Nephron (organoid): ENCODE measurements around the gene DLGAP1.
A peak's percentile ranks its signal among the peaks of the same experiment; 100 is the strongest.

Experiments used
- H3K27ac Mint-ChIP-seq, 3 experiments: 2 replicates each; pipeline ENCODE4 v1.8.0; 2020; ENCODE audit warnings: mixed read lengths in 3 of 3, mild to moderate bottlenecking in 2 of 3, moderate library complexity in 1 of 3
- H3K27me3 Mint-ChIP-seq: 2 replicates; pipeline ENCODE4 v1.8.0; 2021; ENCODE audit warnings: low read depth, mild to moderate bottlenecking, moderate library complexity, mixed read lengths
- H3K36me3 Mint-ChIP-seq: 2 replicates; pipeline ENCODE4 v1.8.0; 2020; ENCODE audit warnings: low read depth, mixed read lengths
- H3K4me1 Mint-ChIP-seq: 2 replicates; pipeline ENCODE4 v1.8.0; 2020; ENCODE audit warnings: mixed read lengths
- H3K4me3 Mint-ChIP-seq, 3 experiments: 2 replicates each; pipeline ENCODE4 v1.8.0; 2020; ENCODE audit warnings: mild to moderate bottlenecking in 3 of 3, mixed read lengths in 3 of 3, moderate library complexity in 2 of 3
- H3K9me3 Mint-ChIP-seq: 2 replicates; pipeline ENCODE4 v1.8.0; 2020; ENCODE audit warnings: mixed read lengths
- TF ChIP-seq, protein P1 (sequence below), 3 experiments: fragments of 200-600 bp; sonication (generic); IDR thresholded peaks; one replicate each; pipeline ENCODE4 v1.5.0; 2021; ENCODE audit warnings: antibody characterized with exemption in 3 of 3; ENCODE audit not compliant: unreplicated experiment in 3 of 3

The DLGAP1 gene

DNA sequence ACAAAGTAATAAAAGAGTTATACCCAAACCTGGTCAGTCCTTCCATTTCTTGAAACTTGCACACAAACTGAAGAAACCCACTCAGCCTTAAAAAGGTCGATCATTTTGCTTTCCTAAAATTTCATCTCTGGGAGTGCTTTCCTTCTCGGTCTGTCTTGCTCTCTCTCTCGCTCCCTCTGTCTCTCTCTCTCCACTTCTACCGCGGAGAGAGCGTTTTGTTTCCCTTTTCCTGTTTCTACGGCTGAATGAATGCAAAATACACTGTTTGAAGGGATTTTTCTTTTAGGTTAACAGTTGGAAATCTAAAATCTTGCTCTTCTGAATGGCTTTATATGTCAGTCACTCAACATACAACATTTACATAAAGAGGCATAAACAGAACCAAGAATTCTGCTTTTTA, 581.0 kb downstream of the DLGAP1 start:
- peaks cover 29% of the 10 kb centered on the region for H3K4me1 Mint-ChIP-seq
- no peaks in the 10 kb centered on the region for H3K9me3 Mint-ChIP-seq
- peaks cover 4% of the 10 kb centered on the region for H3K36me3 Mint-ChIP-seq
- H3K4me3 Mint-ChIP-seq, result peak overlapping the region; percentile 69 to 78 (median 71)
- TF ChIP-seq, protein P1, sequence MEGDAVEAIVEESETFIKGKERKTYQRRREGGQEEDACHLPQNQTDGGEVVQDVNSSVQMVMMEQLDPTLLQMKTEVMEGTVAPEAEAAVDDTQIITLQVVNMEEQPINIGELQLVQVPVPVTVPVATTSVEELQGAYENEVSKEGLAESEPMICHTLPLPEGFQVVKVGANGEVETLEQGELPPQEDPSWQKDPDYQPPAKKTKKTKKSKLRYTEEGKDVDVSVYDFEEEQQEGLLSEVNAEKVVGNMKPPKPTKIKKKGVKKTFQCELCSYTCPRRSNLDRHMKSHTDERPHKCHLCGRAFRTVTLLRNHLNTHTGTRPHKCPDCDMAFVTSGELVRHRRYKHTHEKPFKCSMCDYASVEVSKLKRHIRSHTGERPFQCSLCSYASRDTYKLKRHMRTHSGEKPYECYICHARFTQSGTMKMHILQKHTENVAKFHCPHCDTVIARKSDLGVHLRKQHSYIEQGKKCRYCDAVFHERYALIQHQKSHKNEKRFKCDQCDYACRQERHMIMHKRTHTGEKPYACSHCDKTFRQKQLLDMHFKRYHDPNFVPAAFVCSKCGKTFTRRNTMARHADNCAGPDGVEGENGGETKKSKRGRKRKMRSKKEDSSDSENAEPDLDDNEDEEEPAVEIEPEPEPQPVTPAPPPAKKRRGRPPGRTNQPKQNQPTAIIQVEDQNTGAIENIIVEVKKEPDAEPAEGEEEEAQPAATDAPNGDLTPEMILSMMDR (IDR thresholded peaks at IDR 0.05; ENCODE audit: unreplicated experiment in 3 of 3), result no peak
- peaks cover 7% of the 10 kb centered on the region for H3K27me3 Mint-ChIP-seq
- peak overlapping the region; percentile 63 to 76 (median 65) for H3K27ac Mint-ChIP-seq

DNA sequence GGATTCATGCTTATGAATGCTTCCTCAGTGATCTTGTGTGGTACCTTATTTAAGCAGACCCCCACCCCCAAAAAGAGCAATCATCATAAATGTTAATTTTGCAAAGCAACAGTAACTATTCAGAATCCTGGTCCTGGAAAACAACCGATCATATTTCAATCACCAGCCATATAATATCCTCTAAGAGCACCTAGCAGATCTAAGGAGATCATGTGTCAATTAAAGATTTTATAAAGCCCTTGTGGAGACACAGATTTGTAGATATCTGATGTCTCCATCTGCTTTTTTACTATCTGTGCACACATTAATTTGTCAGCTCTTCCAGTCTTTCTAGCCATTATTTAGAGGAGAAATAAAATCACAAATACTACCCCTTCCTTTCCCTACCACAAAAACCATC, 581.4 kb downstream of the DLGAP1 start:
- Mint-ChIP-seq H3K36me3 (peaks cover 2% of the 10 kb centered on the region), H3K27ac (peak overlapping the region; percentile 63 to 76 (median 65)), H3K9me3 (no peaks in the 10 kb centered on the region), H3K4me1 (peaks cover 31% of the 10 kb centered on the region), H3K27me3 (peaks cover 7% of the 10 kb centered on the region), H3K4me3 (peak overlapping the region; percentile 69 to 78 (median 71))
- TF ChIP-seq, protein P1 (IDR thresholded peaks at IDR 0.05; ENCODE audit: unreplicated experiment in 3 of 3), result no peak

DNA sequence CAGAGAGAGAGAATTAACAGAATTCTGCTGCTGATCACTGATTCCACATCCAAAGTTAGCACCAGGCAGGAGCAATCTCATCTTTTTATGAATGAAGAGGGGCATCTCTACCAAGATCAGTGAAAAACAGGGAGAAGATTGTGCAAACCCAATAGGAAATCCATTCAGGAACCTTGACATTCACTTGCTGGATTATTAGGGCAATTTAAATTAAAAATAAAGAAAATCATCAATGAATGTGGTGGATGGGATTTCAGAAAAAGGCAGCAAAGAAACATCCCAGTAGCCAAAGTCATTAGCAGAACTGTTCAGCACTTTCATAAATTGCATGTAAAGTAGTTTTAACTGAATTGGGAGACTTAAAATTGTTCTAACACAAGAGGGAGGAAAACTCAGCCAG, 581.9 kb downstream of the DLGAP1 start:
- TF ChIP-seq, protein P1 (IDR thresholded peaks at IDR 0.05; ENCODE audit: unreplicated experiment in 3 of 3), result no peak
- Mint-ChIP-seq H3K27me3 (peaks cover 7% of the 10 kb centered on the region), H3K27ac (peak overlapping the region; percentile 65 to 76 (median 66)), H3K4me3 (peak overlapping the region; percentile 69 to 78 (median 71)), H3K9me3 (no peaks in the 10 kb centered on the region), H3K4me1 (peaks cover 36% of the 10 kb centered on the region), H3K36me3 (no peaks in the 10 kb centered on the region)

DNA sequence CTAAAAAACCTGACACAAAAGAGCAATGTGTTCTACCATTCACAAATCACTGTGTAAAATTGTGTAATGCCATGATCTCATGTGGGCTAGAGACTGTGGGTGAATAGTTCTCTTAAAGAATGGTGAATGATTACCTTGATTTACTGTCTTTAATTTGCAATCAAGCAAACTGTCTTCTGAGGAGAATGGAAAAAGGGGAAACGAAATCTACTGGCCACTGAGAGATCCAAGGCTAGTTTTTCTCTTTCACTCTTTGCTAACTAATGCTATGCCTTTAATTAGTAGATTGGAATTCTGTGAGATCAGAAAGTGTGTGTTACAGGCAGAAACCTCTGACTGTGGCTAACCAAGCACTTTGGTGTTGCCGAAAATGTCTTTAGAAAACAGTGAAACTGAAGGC, 582.5 kb downstream of the DLGAP1 start:
- Mint-ChIP-seq H3K9me3 (no peaks in the 10 kb centered on the region), H3K4me3 (peak overlapping the region; percentile 22 to 78 (median 78)), H3K27ac (peak overlapping the region; percentile 65 to 76 (median 66)), H3K36me3 (no peaks in the 10 kb centered on the region), H3K4me1 (peaks cover 42% of the 10 kb centered on the region), H3K27me3 (peaks cover 7% of the 10 kb centered on the region)
- TF ChIP-seq, protein P1 (IDR thresholded peaks at IDR 0.05; ENCODE audit: unreplicated experiment in 3 of 3), result no peak

DNA sequence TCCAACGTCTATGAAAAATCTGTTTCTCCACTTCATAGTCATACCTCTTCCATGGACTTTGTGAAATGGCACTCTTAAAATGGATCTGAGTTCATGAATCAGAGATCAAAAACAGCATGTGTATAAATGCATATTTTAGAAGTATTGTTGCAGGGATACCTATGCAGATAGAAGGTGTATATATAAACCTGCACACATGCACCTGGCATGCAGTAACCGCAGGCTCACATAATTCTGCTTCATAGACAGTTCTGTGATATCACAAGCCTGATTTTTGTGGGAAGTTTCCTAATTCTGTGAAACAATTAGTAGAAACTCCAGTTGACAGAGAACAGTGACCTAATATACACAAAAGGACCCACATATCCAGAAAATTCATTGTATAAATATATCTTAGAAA, 583.4 kb downstream of the DLGAP1 start:
- no peaks in the 10 kb centered on the region for H3K9me3 Mint-ChIP-seq
- TF ChIP-seq, protein P1 (IDR thresholded peaks at IDR 0.05; ENCODE audit: unreplicated experiment in 3 of 3), result no peak
- H3K27me3 Mint-ChIP-seq, result peaks cover 7% of the 10 kb centered on the region
- peaks cover 49% of the 10 kb centered on the region for H3K4me1 Mint-ChIP-seq
- H3K27ac Mint-ChIP-seq, result no peak overlapping the region
- H3K36me3 Mint-ChIP-seq, result no peaks in the 10 kb centered on the region
- H3K4me3 Mint-ChIP-seq, result no peak overlapping the region

DNA sequence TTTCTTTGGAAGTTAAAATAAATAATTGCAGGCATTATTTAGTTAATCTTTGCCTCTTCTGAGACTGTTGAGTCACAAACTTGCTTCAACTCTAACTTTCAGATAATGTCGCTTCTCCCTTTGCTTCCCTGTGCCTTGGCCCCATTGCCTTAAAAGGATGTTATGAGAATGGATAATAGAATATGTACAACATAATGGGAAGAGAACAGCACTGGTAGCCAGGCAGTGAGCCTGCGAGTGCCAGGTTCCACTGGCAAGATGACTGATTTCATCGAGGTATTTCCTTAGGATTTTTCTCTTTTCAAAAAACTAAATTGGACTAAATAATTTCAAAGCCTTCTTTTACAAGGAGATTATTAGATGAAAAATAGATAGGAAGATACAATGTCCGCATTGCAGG, 584.2 kb downstream of the DLGAP1 start:
- Mint-ChIP-seq H3K36me3 (no peaks in the 10 kb centered on the region), H3K4me1 (peaks cover 49% of the 10 kb centered on the region), H3K27me3 (peaks cover 7% of the 10 kb centered on the region), H3K4me3 (peak overlapping the region in 1 of 3 experiments; percentile 13), H3K9me3 (no peaks in the 10 kb centered on the region), H3K27ac (peak overlapping the region in 2 of 3 experiments; percentile 60 to 76)
- TF ChIP-seq, protein P1 (IDR thresholded peaks at IDR 0.05; ENCODE audit: unreplicated experiment in 3 of 3), result no peak
